ENCODE data around the gene IL24. TPM values are rescaled to one million over a fixed set of nuclear protein-coding genes. Genes with fewer than 3 reads are reported as not detected.

Gene IL24
- total and polyA plus RNA-seq, 2 donors (not counting 1 experiment from before 2014, with no cell fraction given), result 0.17 to 0.54 TPM

- H3K27ac ChIP-seq (ENCODE audit: insufficient read depth, low read length), result no peak overlapping the region
- H3K9me3 ChIP-seq (ENCODE audit: control insufficient read depth, insufficient read depth, low read depth, low read length), result no peaks in the 10 kb centered on the region
- no peak overlapping the region for H2AFZ ChIP-seq (ENCODE audit: low read length)
- TF ChIP-seq, protein P1, sequence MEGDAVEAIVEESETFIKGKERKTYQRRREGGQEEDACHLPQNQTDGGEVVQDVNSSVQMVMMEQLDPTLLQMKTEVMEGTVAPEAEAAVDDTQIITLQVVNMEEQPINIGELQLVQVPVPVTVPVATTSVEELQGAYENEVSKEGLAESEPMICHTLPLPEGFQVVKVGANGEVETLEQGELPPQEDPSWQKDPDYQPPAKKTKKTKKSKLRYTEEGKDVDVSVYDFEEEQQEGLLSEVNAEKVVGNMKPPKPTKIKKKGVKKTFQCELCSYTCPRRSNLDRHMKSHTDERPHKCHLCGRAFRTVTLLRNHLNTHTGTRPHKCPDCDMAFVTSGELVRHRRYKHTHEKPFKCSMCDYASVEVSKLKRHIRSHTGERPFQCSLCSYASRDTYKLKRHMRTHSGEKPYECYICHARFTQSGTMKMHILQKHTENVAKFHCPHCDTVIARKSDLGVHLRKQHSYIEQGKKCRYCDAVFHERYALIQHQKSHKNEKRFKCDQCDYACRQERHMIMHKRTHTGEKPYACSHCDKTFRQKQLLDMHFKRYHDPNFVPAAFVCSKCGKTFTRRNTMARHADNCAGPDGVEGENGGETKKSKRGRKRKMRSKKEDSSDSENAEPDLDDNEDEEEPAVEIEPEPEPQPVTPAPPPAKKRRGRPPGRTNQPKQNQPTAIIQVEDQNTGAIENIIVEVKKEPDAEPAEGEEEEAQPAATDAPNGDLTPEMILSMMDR (conservative IDR thresholded peaks at IDR 0.05 in 1 of 2, IDR thresholded peaks at IDR 0.05 in 1 of 2; ENCODE audit: low read depth in 1 of 2, low read length in 2 of 2), result no peak
- TF ChIP-seq EZH2 (IDR thresholded peaks at IDR 0.05; ENCODE audit: low read length, missing control alignments), result no peak
- no peaks in the 10 kb centered on the region for H3K79me2 ChIP-seq (ENCODE audit: control insufficient read depth, insufficient read depth, low read length)
- no peaks in the 10 kb centered on the region for H4K20me1 ChIP-seq (ENCODE audit: control insufficient read depth, extremely low read depth, insufficient read depth, low read length)
- H3K9ac ChIP-seq (ENCODE audit: insufficient read depth, low read length), result no peak overlapping the region
- H3K4me3 ChIP-seq (replicated peaks in 1 of 4; ENCODE audit: control extremely low read depth in 1 of 4, insufficient read depth in 1 of 4, low read depth in 3 of 4, low read length in 4 of 4), result no peak overlapping the region
- no peak overlapping the region for H3K4me2 ChIP-seq (ENCODE audit: extremely low read depth, insufficient read depth, low read length)
- no peaks in the 10 kb centered on the region for H3K4me1 ChIP-seq (ENCODE audit: control insufficient read depth, extremely low read depth, insufficient read depth, low read length)
- H3K36me3 ChIP-seq (ENCODE audit: control insufficient read depth, insufficient read depth, low read length), result no peaks in the 10 kb centered on the region
- no peak for DNase-seq (ENCODE audit: low read depth in 2 of 2)
- H3K27me3 ChIP-seq (ENCODE audit: control insufficient read depth, insufficient read depth, low read length), result peaks cover 7% of the 10 kb centered on the region
These were observed 32.3 kb downstream of the IL24 start for GRCh38 chr1:206929524-206929923.

GRCh38 chr1:206930210-206930798 lies 33.1 kb downstream of the IL24 start:
- no peak for TF ChIP-seq EZH2 (IDR thresholded peaks at IDR 0.05; ENCODE audit: low read length, missing control alignments)
- TF ChIP-seq, protein P1 (conservative IDR thresholded peaks at IDR 0.05 in 1 of 2, IDR thresholded peaks at IDR 0.05 in 1 of 2; ENCODE audit: low read depth in 1 of 2, low read length in 2 of 2), result no peak
- Histone ChIP-seq H3K36me3 (ENCODE audit: control insufficient read depth, insufficient read depth, low read length) (no peaks in the 10 kb centered on the region), H3K9me3 (ENCODE audit: control insufficient read depth, insufficient read depth, low read depth, low read length) (no peaks in the 10 kb centered on the region), H3K27ac (ENCODE audit: insufficient read depth, low read length) (no peak overlapping the region), H3K79me2 (ENCODE audit: control insufficient read depth, insufficient read depth, low read length) (no peaks in the 10 kb centered on the region), H2AFZ (ENCODE audit: low read length) (no peak overlapping the region), H3K4me1 (ENCODE audit: control insufficient read depth, extremely low read depth, insufficient read depth, low read length) (no peaks in the 10 kb centered on the region), H3K9ac (ENCODE audit: insufficient read depth, low read length) (no peak overlapping the region), H4K20me1 (ENCODE audit: control insufficient read depth, extremely low read depth, insufficient read depth, low read length) (no peaks in the 10 kb centered on the region), H3K4me3 (replicated peaks in 1 of 4; ENCODE audit: control extremely low read depth in 1 of 4, insufficient read depth in 1 of 4, low read depth in 3 of 4, low read length in 4 of 4) (no peak overlapping the region), H3K4me2 (ENCODE audit: extremely low read depth, insufficient read depth, low read length) (no peak overlapping the region), H3K27me3 (ENCODE audit: control insufficient read depth, insufficient read depth, low read length) (peaks cover 8% of the 10 kb centered on the region)
- no peak for DNase-seq (ENCODE audit: low read depth in 2 of 2)

DNA sequence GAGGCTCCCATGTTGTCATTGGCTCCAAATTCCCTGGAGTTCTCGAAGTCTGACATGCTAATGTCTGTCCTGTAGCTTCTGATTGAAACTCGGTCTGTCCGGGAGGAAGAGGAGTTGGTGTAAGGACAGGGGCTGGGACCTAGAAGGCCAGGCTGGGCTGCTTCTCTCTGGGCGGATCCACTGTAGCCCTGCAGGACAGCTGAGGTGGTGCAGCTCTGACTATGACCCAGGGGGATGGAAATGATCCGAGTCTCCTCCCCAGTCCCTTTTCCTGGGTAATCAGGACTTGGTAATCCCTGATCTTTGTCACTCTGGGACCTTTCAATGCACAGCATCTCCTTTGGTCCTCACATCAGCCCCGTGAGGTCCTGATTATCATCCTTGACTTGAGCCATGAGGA lies 34.5 kb downstream of the IL24 start:
- Histone ChIP-seq H3K9ac (ENCODE audit: insufficient read depth, low read length) (no peak overlapping the region), H4K20me1 (ENCODE audit: control insufficient read depth, extremely low read depth, insufficient read depth, low read length) (no peaks in the 10 kb centered on the region), H3K4me2 (ENCODE audit: extremely low read depth, insufficient read depth, low read length) (no peak overlapping the region), H3K4me1 (ENCODE audit: control insufficient read depth, extremely low read depth, insufficient read depth, low read length) (no peaks in the 10 kb centered on the region), H3K79me2 (ENCODE audit: control insufficient read depth, insufficient read depth, low read length) (no peaks in the 10 kb centered on the region), H3K27me3 (ENCODE audit: control insufficient read depth, insufficient read depth, low read length) (peaks cover 8% of the 10 kb centered on the region), H3K4me3 (replicated peaks in 1 of 4; ENCODE audit: control extremely low read depth in 1 of 4, insufficient read depth in 1 of 4, low read depth in 3 of 4, low read length in 4 of 4) (no peak overlapping the region), H3K36me3 (ENCODE audit: control insufficient read depth, insufficient read depth, low read length) (no peaks in the 10 kb centered on the region), H3K9me3 (ENCODE audit: control insufficient read depth, insufficient read depth, low read depth, low read length) (no peaks in the 10 kb centered on the region), H3K27ac (ENCODE audit: insufficient read depth, low read length) (no peak overlapping the region), H2AFZ (ENCODE audit: low read length) (no peak overlapping the region)
- no peak for TF ChIP-seq EZH2 (IDR thresholded peaks at IDR 0.05; ENCODE audit: low read length, missing control alignments)
- TF ChIP-seq, protein P1 (conservative IDR thresholded peaks at IDR 0.05 in 1 of 2, IDR thresholded peaks at IDR 0.05 in 1 of 2; ENCODE audit: low read depth in 1 of 2, low read length in 2 of 2), result peak in 1 of 2 donors; percentile 7
- DNase-seq (ENCODE audit: low read depth in 2 of 2), result no peak
